Measurements from ENCODE around the gene ERC1. TPM values are rescaled to one million over a fixed set of nuclear protein-coding genes. Genes with fewer than 3 reads are reported as not detected.

Gene ERC1
- total RNA-seq, 4 donors from 2014 or later, result 58.0 to 83.2 (median 73.5) TPM

GRCh38 chr12:1519642-1520041 lies 528.6 kb downstream of the ERC1 start:
- H3K4me1 ChIP-seq, result peaks cover 0 to 8% (median 5%) of the 10 kb centered on the region in 4 donors
- H3K4me3 ChIP-seq, result no peak overlapping the region
- H3K36me3 ChIP-seq, result no peaks in the 10 kb centered on the region
- H3K27me3 ChIP-seq, result peaks cover 0 to 21% of the 10 kb centered on the region in 2 donors
- TF ChIP-seq, protein P1, sequence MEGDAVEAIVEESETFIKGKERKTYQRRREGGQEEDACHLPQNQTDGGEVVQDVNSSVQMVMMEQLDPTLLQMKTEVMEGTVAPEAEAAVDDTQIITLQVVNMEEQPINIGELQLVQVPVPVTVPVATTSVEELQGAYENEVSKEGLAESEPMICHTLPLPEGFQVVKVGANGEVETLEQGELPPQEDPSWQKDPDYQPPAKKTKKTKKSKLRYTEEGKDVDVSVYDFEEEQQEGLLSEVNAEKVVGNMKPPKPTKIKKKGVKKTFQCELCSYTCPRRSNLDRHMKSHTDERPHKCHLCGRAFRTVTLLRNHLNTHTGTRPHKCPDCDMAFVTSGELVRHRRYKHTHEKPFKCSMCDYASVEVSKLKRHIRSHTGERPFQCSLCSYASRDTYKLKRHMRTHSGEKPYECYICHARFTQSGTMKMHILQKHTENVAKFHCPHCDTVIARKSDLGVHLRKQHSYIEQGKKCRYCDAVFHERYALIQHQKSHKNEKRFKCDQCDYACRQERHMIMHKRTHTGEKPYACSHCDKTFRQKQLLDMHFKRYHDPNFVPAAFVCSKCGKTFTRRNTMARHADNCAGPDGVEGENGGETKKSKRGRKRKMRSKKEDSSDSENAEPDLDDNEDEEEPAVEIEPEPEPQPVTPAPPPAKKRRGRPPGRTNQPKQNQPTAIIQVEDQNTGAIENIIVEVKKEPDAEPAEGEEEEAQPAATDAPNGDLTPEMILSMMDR (IDR thresholded peaks at IDR 0.05), result no peak
- TF ChIP-seq EP300 (IDR thresholded peaks at IDR 0.05), result no peak
- 50 to 55% methylated on average over 5 of the region's 5 CpGs for WGBS, 2 donors
- peaks cover 0 to 16% (median 0%) of the 10 kb centered on the region in 4 donors for H3K9me3 ChIP-seq
- H3K27ac ChIP-seq, result no peak overlapping the region
- no peak for DNase-seq (ENCODE audit: low spot score in 2 of 2)

GRCh38 chr12:1523046-1523445 lies 532.0 kb downstream of the ERC1 start:
- 80 to 92% methylated on average over 8 of the region's 8 CpGs for WGBS, 2 donors
- H3K4me3 ChIP-seq, result no peak overlapping the region
- H3K9me3 ChIP-seq, result no peaks in the 10 kb centered on the region
- no peak overlapping the region for H3K27ac ChIP-seq
- H3K4me1 ChIP-seq, result peaks cover 0 to 8% (median 5%) of the 10 kb centered on the region in 4 donors
- TF ChIP-seq, protein P1 (IDR thresholded peaks at IDR 0.05), result no peak
- TF ChIP-seq EP300 (IDR thresholded peaks at IDR 0.05) (no peak), POLR2A (IDR thresholded peaks at IDR 0.05) (no peak)
- DNase-seq (ENCODE audit: low spot score in 2 of 2), result no peak
- peaks cover 0 to 32% of the 10 kb centered on the region in 2 donors for H3K27me3 ChIP-seq
- no peaks in the 10 kb centered on the region for H3K36me3 ChIP-seq

GRCh38 chr12:1523558-1524050 lies 532.6 kb downstream of the ERC1 start:
- TF ChIP-seq POLR2A (IDR thresholded peaks at IDR 0.05), result no peak
- TF ChIP-seq EP300 (IDR thresholded peaks at IDR 0.05), result no peak
- no peaks in the 10 kb centered on the region for H3K9me3 ChIP-seq
- 56% methylated on average over 13 of the region's 13 CpGs for WGBS, 2 donors
- H3K27ac ChIP-seq, result no peak overlapping the region
- peaks cover 0 to 35% of the 10 kb centered on the region in 2 donors for H3K27me3 ChIP-seq
- peaks cover 0 to 8% (median 5%) of the 10 kb centered on the region in 4 donors for H3K4me1 ChIP-seq
- no peak overlapping the region for H3K4me3 ChIP-seq
- H3K36me3 ChIP-seq, result no peaks in the 10 kb centered on the region
- DNase-seq (ENCODE audit: low spot score in 2 of 2), result no peak

- H3K27ac ChIP-seq, result no peak overlapping the region
- no peak overlapping the region for H3K4me3 ChIP-seq
- H3K27me3 ChIP-seq, result peaks cover 0 to 43% of the 10 kb centered on the region in 2 donors
- no peak for DNase-seq (ENCODE audit: low spot score in 2 of 2)
- H3K36me3 ChIP-seq, result no peaks in the 10 kb centered on the region
- 75 to 78% methylated on average over 10 of the region's 10 CpGs for WGBS, 2 donors
- no peaks in the 10 kb centered on the region for H3K9me3 ChIP-seq
- no peak for TF ChIP-seq POLR2A (IDR thresholded peaks at IDR 0.05)
- no peak for TF ChIP-seq EP300 (IDR thresholded peaks at IDR 0.05)
- TF ChIP-seq, protein P1 (IDR thresholded peaks at IDR 0.05), result no peak
- H3K4me1 ChIP-seq, result peaks cover 0 to 7% (median 1%) of the 10 kb centered on the region in 4 donors
Observed at GRCh38 chr12:1525858-1526257, 534.8 kb downstream of the ERC1 start.

- Histone ChIP-seq H3K4me3 (no peak overlapping the region), H3K27me3 (peaks cover 2 to 61% of the 10 kb centered on the region in 2 donors), H3K9me3 (no peaks in the 10 kb centered on the region), H3K27ac (no peak overlapping the region), H3K4me1 (peaks cover 0 to 20% (median 4%) of the 10 kb centered on the region in 4 donors), H3K36me3 (no peaks in the 10 kb centered on the region)
- 54 to 58% methylated on average over 4 of the region's 4 CpGs for WGBS, 2 donors
- TF ChIP-seq EP300 (IDR thresholded peaks at IDR 0.05) (no peak), POLR2A (IDR thresholded peaks at IDR 0.05) (no peak)
- TF ChIP-seq, protein P1 (IDR thresholded peaks at IDR 0.05), result no peak
- no peak for DNase-seq (ENCODE audit: low spot score in 2 of 2)
Observed at GRCh38 chr12:1527789-1528188, 536.8 kb downstream of the ERC1 start.

All from tibial nerve (tissue), 4 donors.